ENCODE data around the gene IGFALS. TPM values are rescaled to one million over a fixed set of nuclear protein-coding genes. Genes with fewer than 3 reads are reported as not detected.

Gene IGFALS
- total and polyA plus RNA-seq, 2 of the 4 experiments (the other 2 are of a cell fraction), result not detected

- H3K36me3 ChIP-seq (ENCODE audit: control insufficient read depth, insufficient read depth, low read length), result peaks cover 32% of the 10 kb centered on the region; the same call in 1 of the 2 replicates
- TF ChIP-seq MXI1 (IDR thresholded peaks at IDR 0.05; ENCODE audit: borderline replicate concordance, low read depth, low read length), result peak; percentile 75; the same call in 1 of the 2 replicates
- no peak for TF ChIP-seq MAFK (IDR thresholded peaks at IDR 0.05; ENCODE audit: low read depth, low read length)
- 0 out of 2 replicates have a peak, but pooled peaks have one; percentile 44 for TF ChIP-seq ELK1 (IDR thresholded peaks at IDR 0.05; ENCODE audit: borderline replicate concordance, low read depth, low read length)
- peak; percentile 90 for TF ChIP-seq BHLHE40 (IDR thresholded peaks at IDR 0.05; ENCODE audit: low read depth, low read length)
- TF ChIP-seq CEBPB (IDR thresholded peaks at IDR 0.05; ENCODE audit: low read depth, low read length), result no peak
- no peak for TF ChIP-seq RFX5 (IDR thresholded peaks at IDR 0.05; ENCODE audit: low read depth, low read length)
- no peak for TF ChIP-seq NFE2L2 (IDR thresholded peaks at IDR 0.05; ENCODE audit: low read depth, low read length)
- peak; percentile 30; the same call in 1 of the 2 replicates for TF ChIP-seq SMC3 (IDR thresholded peaks at IDR 0.05; ENCODE audit: low read depth, low read length)
- TF ChIP-seq CTCF (conservative IDR thresholded peaks at IDR 0.05; ENCODE audit: low read depth, low read length), result peak; percentile 67
- TF ChIP-seq USF2 (IDR thresholded peaks at IDR 0.05; ENCODE audit: low read depth, low read length), result no peak
- no peak for TF ChIP-seq POLR2A (IDR thresholded peaks at IDR 0.05; ENCODE audit: low read depth, low read length)
- peak; percentile 71; the same call in 1 of the 2 replicates for TF ChIP-seq MAZ (IDR thresholded peaks at IDR 0.05; ENCODE audit: borderline replicate concordance, low read depth, low read length)
- peak; percentile 5; the same call in 1 of the 2 replicates for TF ChIP-seq FOS (IDR thresholded peaks at IDR 0.05; ENCODE audit: low read depth, low read length)
Measured at GRCh38 chr16:1772908-1773702, 20.4 kb downstream of the IGFALS start, which contains the start of gene MRPS34. Gene MRPS34, minus strand, starts transcription at chr16:1773134. Its CDS starts 15 bp downstream, at chr16:1773119.

More at GRCh38 chr16:1772908-1773702, 20.4 kb downstream of the IGFALS start, which contains the start of gene MRPS34:
- H3K9me1 ChIP-seq (ENCODE audit: insufficient read depth, low read length), result 0 out of 2 replicates have a peak, but pooled peaks cover 3% of the 10 kb centered on the region
- POLR2A ChIA-PET (ENCODE audit: unreplicated experiment), result no interaction called here
- peak within 1 kb of the TSS; percentile 84 for H4K91ac ChIP-seq (ENCODE audit: insufficient read depth, low read depth, low read length)
- no TSS peak for BruUV-seq (replicated peaks)
- intact Hi-C loops (cut with micrococcal nuclease) (no loop called here), in situ Hi-C loops (cut with MboI; ENCODE audit: low sequenced_read_pairs) (no loop called here), dilution Hi-C loops (cut with HindIII; ENCODE audit: low sequenced_read_pairs, unreplicated experiment) (no loop called here)
- no peaks in the 10 kb centered on the region for H3K9me3 ChIP-seq (ENCODE audit: control insufficient read depth, insufficient read depth, low read length)
- H2BK20ac ChIP-seq (ENCODE audit: low read depth, low read length), result no peak within 1 kb of the TSS
- H3K27ac ChIP-seq (ENCODE audit: insufficient read depth, low read length), result peak within 1 kb of the TSS; percentile 85
- peak within 1 kb of the TSS; percentile 94 for H2AFZ ChIP-seq (replicated peaks; ENCODE audit: low read length, poor library complexity)
- peaks cover 13% of the 10 kb centered on the region for H3K4me1 ChIP-seq (ENCODE audit: control insufficient read depth, insufficient read depth, low read length)
- H2AK9ac ChIP-seq (replicated peaks; ENCODE audit: low read depth, low read length, poor library complexity), result peak within 1 kb of the TSS; percentile 100
- peak within 1 kb of the TSS; percentile 93 for H3K4me3 ChIP-seq (ENCODE audit: insufficient read depth, low read depth, low read length)
- H4K5ac ChIP-seq (ENCODE audit: low read depth, low read length), result peak within 1 kb of the TSS; percentile 68
- peaks cover 34% of the 10 kb centered on the region for H4K20me1 ChIP-seq (ENCODE audit: insufficient read depth, low read length)
- H2BK15ac ChIP-seq (ENCODE audit: low read depth, low read length), result no peak within 1 kb of the TSS
- peak; percentile 83 for DNase-seq
- peak within 1 kb of the TSS; percentile 63 for H3K14ac ChIP-seq (replicated peaks; ENCODE audit: low read depth, low read length)
- CTCF ChIA-PET, result interaction anchor here (0.8 to 0.9 kb wide), 3 partner anchors 10 to 67 kb away, joined by 3 read pairs; partner anchors contain the start of genes NUBP2 and SPSB3
- H3K4me2 ChIP-seq (ENCODE audit: low read depth, low read length), result peak within 1 kb of the TSS; percentile 93
- 0% methylated on average over 26 of the region's 108 CpGs; no CpG with 5 or more reads in 1 of the 2 experiments for WGBS, 2 experiments (ENCODE audit: extremely low coverage in 2 of 2, insufficient read length in 1 of 2)
- H2AK5ac ChIP-seq (ENCODE audit: low read depth, low read length), result peak within 1 kb of the TSS; percentile 93
- peaks cover 12 to 55% of the 10 kb centered on the region in 2 experiments for H3K79me1 ChIP-seq (ENCODE audit: low read depth in 1 of 2, low read length in 2 of 2)
- peak; percentile 60 for ATAC-seq (ENCODE audit: low read depth)
- peak within 1 kb of the TSS; percentile 88 for H3K9ac ChIP-seq (ENCODE audit: low read depth, low read length)
- no peaks in the 10 kb centered on the region for H3K27me3 ChIP-seq (ENCODE audit: control insufficient read depth, insufficient read depth, low read length)
- peak within 1 kb of the TSS; percentile 85 for H3K4ac ChIP-seq (ENCODE audit: low read depth, low read length)
- H3K23ac ChIP-seq (ENCODE audit: low read depth, low read length), result peak within 1 kb of the TSS; percentile 69
- no peak within 1 kb of the TSS for H3K18ac ChIP-seq (ENCODE audit: low read depth, low read length)
- peak within 1 kb of the TSS; percentile 78 for H2BK5ac ChIP-seq (ENCODE audit: low read depth, low read length, poor library complexity, severe bottlenecking)
- H2BK120ac ChIP-seq (ENCODE audit: low read depth, low read length), result no peak within 1 kb of the TSS
- peak within 1 kb of the TSS; percentile 51 for H3K56ac ChIP-seq (ENCODE audit: extremely low read depth, insufficient read depth, low read length)
- peak within 1 kb of the TSS; percentile 77 to 92 for H4K8ac ChIP-seq (ENCODE audit: low read depth in 2 of 2, low read length in 2 of 2)
